ENCODE measurements around the gene SLC9A2.

The SLC9A2 gene

DNA sequence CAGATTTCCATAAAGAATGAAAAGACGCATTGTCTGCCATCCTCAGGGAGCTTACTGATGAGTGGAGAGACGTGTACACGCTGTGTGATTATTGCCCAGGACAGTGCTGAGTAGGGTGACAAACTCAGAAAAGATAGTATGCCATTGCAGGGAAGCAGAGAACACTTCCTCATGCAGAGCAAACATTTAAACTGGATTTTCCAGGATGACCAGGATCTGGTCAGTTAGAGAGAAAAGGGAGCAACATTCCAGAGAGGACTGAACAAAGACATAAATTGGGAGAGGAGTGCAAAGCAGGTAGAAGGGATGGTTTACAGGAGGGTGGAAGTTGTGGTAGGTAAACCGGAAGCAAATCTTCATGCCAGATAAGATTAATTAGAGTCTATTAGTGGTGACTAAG lies 2.3 kb downstream of the SLC9A2 start:
- DNase-seq = no peak

DNA sequence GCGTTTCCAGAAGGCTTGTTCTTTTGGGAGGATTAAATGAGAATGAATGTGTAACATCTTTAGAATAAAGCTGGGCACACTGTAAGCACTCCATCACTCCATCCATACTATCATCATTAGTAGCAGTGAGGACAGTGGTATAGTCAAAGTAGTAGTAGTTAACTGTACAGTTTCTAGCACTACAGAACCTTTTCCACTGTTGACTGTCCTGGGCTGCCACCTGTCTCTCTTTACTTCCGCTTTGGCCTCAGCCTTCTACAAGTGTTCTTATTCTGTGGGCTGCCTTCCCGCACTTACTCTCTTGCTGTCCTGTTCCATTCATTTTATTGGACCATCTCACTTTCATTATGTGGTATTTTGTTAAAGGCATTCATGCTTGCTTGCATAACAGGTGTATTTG lies 3.3 kb downstream of the SLC9A2 start:
- no peak for DNase-seq

DNA sequence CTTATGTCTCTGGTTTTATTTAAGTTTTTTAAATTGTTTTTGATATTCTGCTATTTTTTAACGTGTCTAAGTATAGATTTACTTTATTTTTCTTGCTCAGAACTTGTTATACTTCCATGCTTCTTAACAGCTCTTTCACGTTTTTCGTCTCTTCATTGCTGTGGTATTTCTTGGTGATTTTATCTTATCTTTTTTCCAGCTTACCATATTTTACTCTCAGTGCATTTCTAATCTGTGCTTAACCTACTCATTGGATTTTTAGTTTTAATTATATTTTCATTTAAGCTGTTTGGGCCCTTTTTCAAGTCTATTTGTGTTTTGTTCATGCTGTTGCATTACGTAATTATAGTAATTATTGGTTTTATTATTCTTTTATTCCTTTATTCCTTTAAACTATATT lies 11.1 kb downstream of the SLC9A2 start:
- no peak for DNase-seq

DNA sequence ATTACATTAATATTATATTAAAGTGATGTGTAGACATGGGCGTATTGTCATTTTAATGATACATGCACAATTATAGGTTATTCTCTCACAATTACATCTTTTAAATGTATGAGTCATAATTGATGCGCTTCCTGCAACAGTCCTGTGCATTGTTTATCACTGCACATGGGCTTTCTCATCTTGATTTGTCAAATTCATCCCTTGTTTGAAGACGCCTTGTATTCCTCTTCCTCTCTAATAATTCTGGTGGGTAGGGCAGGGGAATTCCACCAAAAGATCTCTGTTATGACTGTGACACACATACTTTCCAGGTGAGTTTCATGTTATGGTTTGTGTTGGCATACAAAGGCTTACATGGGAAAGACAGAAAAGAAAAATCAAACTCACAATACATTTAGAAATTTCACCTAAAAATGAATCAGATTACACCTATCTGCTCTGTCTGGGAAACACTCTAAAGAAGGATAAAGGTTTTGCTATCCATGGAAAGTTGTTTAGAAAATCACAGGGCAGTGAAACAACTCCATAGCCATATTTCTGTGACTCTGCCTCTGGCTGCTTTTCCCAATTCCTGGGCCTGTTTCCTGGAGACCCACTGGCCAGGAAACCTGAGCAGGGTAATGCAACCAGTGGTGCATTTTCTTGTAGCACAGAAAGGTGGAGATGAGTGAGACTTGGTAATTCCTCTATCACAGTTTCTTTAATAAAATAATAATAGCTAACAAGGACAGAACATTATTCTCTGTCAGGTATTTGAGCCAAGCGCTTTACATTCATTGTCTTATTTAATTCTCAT lies 13.2 kb downstream of the SLC9A2 start:
- DNase-seq = no peak

DNA sequence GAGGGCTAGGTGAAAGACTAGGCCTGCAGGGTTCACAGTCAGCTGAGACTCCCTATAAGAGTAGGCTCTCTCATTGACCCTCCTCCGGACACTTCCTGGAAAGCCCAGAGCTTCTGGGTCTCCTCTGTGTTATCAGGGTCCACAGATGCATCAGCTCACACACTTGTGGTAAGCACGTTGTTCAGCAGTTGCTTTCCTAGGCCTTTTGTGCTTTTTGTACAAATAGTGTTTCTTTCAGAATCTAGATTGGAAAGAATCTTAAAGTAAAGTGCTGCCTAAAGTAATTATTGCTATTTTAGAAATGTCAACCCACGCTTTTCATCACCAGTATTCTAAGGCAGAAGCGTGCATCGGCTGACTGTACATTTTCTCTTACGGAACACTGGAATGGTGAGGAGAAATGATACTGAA lies 15.5 kb downstream of the SLC9A2 start:
- DNase-seq = no peak

DNA sequence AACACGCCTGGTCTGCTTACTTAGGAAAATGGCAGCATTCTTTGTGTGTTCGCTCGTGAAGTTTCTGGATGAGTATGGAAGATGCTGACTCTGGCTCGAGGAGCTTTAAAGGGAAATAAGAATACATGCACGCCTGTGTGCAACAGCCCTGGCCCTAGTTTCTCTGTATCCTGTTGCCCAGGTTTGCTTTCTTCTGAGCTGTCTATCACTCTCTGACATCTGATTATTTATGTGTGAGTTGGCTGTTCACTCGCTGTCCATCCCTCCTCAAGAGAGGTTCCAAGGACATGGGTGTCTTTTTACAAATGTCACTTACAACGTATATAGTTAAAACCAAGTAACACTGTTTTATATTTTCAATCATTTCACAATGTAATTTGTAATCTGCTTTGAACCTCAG lies 16.0 kb downstream of the SLC9A2 start:
- DNase-seq = no peak

DNA sequence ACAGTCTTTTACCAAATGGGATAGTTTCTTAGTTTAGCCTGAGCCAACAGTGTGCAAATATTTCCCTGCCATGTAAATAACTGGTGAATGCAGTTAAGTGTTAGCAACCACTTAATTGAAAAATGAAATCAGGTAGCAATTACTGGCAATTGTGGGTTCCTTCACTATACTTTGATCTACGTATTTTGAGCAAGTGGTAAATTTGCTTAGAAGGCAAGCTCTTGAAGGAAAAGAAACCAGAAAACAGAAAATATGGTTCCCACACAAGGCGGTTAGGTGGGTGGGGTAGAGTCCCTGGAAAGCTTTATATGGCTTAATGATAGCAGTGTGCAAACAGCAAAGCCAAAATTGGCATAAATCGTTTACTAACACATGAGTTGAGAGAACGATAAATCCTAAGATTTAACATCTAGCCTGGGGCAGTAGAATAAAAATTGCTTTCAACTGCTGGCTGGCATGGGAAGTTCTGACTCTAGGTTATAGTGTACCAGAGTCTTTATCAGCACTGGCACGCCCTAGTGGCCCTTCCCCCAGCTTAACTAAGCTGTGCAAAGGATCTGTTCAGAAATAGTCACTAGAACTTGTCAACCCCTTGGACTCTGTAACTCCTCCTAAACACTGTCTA lies 17.0 kb downstream of the SLC9A2 start:
- no peak for DNase-seq

DNA sequence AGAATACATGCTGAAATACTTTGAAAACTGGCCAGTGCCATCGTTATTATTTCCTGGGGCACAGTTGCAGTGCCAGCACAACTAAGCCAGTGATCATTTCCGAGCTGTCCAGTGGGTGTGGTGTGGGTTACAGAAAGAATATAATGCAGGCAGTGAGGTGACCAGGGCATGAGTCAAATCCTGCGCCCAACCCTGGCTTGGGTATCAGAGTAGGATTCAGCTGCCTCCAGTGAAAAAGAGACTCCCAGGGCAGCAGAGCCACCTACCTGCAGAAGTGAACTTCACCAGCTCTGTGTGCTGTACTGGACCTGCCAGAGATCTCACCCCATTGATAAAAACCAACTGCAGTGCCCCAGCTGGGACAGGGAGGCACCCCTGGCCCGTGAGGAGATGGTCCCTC lies 18.0 kb downstream of the SLC9A2 start:
- no peak for DNase-seq

DNA sequence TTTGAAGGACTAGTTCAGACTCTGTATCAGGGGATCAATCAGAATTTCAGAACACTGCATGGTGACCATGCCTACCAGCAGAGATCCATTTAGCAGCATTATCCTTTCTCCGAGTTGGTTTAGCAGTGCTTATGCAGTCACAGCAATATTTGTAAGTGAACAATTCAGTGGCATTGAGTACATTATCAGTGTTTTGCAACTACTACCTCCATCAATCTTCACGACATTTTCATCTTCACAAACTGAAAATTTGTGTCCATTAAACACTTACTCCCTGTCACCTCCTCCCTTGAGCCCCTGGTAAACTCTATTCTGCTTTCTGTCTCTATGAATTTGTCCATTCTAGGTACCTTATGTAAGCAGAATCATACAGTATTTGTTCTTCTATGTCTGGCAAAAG lies 20.1 kb downstream of the SLC9A2 start:
- no peak for DNase-seq

DNA sequence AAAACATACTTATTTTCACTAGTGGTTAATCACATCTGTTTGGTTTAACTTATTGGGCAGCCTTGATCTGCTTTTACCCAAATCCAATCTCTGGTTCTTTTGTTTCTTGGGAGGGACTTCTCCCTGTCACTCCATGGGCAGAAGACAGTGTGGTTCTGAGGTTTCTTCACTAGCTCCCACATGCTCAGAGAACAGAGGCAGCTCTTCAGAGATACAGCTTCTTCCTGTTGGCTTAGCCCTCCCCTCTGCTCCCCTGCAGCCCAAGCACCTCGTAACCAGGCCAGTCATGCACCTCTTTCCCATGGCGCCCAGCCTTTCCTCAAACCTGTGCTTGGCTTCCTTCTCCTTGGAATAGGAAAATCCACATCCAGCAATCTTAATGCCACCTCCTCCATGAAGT lies 32.8 kb downstream of the SLC9A2 start:
- no peak for DNase-seq

DNA sequence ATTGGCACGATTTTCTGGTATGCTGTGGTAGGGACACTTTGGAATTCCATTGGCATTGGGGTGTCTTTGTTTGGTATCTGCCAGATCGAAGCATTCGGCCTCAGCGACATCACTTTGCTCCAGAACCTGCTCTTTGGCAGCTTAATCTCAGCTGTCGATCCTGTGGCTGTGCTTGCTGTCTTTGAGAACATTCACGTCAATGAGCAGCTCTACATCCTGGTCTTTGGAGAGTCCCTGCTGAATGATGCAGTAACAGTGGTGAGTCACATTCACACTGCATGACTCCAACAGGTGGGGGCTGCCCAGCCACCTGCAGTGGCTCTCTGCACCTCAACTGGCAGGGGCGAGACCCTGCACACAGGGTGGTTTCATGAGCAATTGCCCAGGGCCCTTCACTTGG lies 38.4 kb downstream of the SLC9A2 start:
- DNase-seq = peak; percentile 59

DNA sequence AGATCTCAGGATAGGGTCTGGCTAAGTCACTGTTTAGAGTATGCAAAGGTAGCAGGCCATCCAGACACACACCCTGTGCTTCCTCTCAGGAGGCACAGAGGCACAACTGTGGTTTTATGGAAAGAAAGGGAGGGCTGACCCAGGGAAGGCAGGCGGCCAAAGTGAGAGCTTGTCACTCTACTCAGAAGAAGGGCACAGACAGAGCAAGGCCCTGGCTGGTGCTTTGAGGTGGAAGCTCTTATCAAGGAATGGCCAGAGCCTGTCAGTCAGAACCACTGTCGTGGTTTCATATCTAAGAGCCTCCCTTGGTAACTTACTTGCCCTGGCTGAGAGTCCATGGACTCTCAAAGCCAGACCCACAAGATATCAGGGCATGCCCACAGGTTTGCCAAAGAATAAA lies 40.7 kb downstream of the SLC9A2 start:
- DNase-seq = no peak

DNA sequence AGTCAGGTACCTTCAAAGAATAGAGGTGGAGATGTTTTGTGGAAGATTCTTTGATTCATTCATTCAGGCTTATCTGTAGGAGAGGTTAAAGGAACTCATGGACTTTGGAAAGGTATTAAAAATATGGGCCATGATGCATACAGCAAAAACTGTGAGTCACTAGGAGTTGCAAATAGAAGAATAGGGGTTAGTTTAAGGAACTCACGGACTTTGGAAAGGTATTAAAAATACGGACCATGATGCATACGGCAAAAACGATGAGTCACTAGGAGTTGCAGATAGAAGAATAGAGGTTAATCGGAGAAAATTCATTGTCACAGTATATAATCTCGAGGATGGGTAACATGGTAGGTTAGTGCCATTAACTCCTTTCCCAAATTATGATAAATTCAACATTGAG lies 41.2 kb downstream of the SLC9A2 start:
- DNase-seq = no peak

DNA sequence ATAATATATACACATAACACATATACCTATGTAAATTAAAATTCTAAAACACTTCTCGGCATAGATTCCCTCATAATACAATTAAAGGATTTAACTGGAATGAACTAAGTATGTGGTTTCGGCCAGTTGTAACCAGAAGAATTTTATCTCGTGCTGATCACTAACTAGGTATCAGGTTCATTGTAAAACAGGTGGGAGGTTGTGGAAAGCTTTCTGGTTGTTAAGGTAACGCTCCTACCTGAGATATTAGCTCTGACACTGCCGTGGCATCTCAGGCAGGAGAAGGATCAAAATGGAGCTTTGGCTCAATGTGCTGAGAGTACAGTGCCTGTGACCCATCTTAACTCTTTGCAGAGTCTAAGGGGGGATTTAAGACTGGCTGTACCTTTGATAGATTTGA lies 42.5 kb downstream of the SLC9A2 start:
- no peak for DNase-seq

DNA sequence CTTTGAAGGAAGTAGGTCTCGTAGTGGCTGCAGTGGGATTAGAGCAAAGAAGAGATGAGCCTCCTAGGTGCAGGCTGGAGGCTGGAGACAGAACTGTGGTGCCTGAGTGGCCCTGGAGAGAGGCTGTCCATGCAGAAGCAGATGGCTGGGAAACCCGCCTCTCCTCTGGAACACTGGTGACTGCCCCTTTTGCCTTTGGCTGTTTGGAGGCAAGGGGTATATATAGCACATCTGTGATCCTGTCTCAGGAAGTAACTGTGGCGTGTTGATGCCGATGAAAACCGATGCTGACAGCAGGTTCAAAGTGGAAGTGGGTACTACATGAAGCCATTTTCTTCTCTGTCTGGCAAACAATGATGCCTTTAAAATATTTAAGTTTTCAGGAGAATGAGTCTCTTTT lies 43.5 kb downstream of the SLC9A2 start:
- DNase-seq = no peak

DNA sequence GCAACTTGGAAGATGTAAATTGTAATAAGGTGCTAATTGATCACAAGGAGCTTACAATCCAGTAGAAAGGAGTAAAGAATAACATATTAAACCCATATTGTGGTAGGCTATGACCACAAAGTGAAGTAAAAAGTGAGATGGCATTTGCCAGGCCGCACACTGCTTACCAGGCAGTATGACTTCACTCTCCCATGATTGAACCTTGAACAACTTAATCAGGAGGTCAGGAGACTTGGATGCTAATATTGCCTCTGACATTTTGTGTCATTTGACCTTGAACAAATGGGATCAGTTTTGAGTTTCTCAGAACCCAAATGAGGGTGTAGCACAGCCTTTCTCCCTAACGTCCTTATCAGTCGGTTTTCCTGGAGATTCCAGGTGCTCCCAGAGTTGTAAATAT lies 44.0 kb downstream of the SLC9A2 start:
- no peak for DNase-seq

DNA sequence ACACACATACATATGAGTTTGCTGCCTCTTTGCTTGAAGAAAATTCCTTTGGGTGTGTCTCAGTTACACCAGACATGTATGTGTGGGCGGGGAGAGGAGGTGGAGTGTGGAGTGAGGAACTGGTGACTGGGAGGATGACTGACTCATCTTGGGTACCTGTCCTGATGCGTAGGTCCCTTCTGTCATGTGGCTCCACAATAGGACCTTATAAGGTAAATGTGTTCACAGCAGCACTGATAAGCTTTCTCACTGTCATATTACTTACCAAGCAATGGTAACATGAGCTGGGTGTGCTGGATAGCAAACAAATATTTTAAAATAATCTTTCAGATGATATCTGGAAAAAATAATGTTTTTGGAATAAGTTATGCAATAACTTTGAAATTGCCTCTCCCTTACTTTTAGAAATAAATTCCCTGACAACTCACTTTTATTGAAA lies 45.1 kb downstream of the SLC9A2 start:
- DNase-seq = peak; percentile 75

DNA sequence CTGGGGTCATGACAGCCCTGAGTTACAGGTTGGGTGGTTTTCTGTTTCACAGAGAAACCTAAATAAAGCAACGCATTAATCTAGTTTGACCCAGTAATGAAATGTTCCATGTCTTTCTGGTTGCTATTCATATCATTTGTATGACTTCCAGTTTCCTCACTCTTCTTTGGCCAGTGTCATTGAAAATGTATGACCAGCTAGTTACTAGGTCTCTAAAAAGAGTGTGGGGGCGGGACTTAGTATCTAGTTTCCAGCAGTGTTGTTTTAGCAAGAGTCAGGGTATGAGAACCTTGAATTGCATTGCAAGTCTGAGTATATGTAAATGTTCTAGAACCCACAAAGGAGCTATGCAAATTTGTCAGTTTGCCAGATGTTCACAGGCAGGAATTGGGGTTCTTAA lies 47.7 kb downstream of the SLC9A2 start:
- no peak for DNase-seq

DNA sequence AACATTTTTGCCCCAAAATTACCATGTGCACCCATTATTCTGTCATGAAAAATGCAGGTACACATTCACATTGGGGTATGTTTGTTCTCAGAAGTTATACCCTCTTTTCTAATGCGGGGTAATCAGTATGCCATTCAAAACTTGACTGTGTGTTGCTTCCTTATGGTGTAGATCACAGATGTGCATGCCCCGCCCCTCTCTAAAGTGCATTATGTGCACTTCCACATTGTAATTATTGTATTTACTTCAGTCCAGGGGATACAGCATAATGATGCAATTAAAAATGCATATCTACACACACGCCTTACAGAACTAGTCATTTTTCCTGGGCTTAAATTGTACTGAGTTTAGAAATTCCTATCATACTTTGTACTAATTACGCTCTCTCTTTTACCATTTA lies 48.8 kb downstream of the SLC9A2 start:
- no peak for DNase-seq

DNA sequence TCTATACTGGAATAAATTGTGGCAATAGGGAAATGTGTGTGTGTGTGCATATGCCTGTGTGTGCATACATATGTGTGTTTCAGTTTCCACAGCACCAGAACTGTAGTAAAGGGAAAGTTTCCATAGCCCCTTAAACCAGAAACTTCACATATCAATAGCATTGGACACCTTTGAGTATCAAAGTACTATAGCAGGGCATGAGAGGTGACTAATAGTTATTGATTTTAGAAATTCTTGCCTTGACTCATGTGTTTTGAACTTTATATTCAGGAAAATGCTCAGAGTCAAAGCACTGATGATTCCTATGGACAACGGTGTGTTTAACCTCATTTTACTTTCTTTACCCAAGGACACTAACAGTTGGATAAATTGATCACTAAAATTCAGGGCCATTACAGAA lies 50.0 kb downstream of the SLC9A2 start:
- DNase-seq = no peak

DNA sequence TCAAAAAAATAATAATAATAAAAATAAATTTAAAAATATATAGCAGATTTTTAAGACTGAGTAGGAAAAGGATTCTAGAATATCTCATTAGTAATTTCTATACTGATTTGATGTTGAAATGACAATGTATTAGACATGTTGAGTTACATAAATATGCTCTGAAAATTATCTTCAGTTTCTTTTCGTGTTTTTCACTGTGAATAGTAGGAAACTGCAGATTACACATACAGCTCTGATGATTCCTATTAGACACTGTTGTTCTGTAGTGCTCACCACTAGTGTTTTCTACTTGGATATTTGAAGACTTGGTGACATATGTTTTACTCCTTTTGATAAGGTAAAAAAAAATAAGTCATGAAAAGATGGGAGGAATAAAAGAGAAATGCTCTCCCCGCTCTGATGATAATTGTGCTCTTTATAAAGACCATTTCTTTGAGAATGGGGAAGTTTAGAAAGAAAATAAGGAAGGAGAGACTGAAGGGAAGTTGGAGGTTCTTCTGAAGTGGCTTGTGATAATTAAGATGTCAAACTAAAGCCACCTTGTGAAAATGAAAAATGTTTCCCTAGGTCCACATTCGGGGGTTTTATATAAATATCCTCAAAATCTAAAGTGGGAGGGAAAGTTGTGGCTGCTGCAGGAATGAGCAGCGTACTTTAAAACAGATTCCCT lies 52.9 kb downstream of the SLC9A2 start:
- DNase-seq = no peak

DNA sequence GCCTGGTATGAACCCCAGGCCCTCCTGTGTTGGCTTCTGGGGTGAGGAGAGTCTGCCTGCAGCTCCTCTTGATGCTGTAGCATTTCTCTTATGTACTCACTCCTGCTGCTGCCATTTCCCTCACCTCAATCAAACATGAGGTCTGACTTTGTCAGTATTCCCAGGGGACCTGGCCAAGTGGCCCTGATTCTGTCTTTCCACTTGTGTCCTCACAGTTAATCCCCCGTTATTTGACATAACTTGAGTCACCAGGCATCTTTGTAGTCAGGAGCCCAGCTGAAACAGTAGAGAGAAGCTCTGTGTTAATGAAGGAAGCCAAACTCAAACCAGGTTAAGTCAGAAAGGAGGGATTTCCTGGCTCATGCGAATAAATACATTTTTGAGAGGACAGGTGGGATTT lies 55.0 kb downstream of the SLC9A2 start:
- no peak for DNase-seq

DNA sequence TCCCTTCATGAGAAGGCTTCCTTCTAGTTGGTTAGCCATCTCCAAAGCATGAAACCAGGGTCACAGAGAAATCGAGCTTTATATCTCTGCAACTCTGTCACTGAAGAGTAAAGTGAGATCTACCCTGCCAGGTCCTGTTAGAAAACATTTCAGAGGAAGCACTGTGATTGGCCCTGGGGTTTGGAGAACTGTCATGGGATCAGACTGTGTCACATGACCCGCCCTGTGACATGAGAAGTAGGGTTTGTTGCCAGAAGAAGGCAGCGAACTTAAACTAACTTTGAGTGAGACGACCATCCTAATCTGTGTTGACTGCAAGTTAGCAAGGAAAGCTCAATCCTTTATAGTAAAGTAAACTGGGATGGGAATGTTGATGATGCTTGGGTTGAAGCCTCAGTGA lies 55.5 kb downstream of the SLC9A2 start:
- DNase-seq = no peak
